GM13977 (cell line): ENCODE measurements around the gene GFM1.

ENCODE experiments used
- DNase-seq: peaks from one replicate; pipeline ENCODE4 v3.0.0; 2012; ENCODE audit warnings: low spot score
- in situ Hi-C: fragments of 300-500 bp; cut with MboI; formaldehyde crosslinking; loops from one replicate; pipeline ENCODE4 v1.12.0; 2022; ENCODE audit warnings: low sequenced_read_pairs, low pct_unique_long_range_greater_than_20kb, mixed read lengths, inconsistent platforms; ENCODE audit not compliant: unreplicated experiment
- TF ChIP-seq, protein P1 (sequence below): IDR thresholded peaks from 2 replicates; pipeline ENCODE4 v1.5.1; 2012; ENCODE audit warnings: mild to moderate bottlenecking, control low read depth; ENCODE audit not compliant: insufficient read depth; ENCODE audit errors: extremely low read depth, missing control alignments

Gene GFM1

DNA sequence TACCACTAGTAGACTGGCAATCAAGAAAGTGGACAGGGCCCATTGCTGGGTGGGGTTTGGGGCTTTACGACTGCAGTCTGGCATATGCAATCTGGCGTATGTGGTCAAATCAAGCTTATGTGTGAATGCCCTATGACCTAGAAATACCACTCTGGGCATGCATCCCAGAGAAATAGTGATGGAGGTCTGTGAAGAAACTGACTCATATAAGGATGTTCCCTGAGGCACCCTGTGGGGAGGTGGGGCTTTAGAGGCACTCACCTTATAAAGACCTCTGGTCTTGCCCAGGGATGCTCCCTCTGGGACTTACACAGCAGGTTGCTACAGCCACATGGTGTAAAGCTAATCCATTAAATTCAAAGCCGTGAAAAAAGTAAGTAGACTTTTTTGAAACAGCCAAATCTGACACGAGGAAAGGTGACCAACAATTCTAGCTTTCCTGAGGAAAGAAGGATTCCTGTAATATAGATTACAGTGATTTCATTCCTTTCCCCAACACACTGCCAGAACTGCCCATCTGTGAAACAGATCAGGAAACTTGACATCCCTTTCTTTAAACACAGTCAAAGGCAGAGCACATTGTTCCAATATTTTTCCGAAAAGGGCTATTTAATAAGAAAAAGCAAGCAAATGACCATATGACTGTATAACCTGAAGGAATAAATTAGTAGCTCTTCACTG is 74.3 kb downstream of the GFM1 start:
- in situ Hi-C loops, result no loop called here
- TF ChIP-seq, protein P1, sequence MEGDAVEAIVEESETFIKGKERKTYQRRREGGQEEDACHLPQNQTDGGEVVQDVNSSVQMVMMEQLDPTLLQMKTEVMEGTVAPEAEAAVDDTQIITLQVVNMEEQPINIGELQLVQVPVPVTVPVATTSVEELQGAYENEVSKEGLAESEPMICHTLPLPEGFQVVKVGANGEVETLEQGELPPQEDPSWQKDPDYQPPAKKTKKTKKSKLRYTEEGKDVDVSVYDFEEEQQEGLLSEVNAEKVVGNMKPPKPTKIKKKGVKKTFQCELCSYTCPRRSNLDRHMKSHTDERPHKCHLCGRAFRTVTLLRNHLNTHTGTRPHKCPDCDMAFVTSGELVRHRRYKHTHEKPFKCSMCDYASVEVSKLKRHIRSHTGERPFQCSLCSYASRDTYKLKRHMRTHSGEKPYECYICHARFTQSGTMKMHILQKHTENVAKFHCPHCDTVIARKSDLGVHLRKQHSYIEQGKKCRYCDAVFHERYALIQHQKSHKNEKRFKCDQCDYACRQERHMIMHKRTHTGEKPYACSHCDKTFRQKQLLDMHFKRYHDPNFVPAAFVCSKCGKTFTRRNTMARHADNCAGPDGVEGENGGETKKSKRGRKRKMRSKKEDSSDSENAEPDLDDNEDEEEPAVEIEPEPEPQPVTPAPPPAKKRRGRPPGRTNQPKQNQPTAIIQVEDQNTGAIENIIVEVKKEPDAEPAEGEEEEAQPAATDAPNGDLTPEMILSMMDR, result no peak

DNA sequence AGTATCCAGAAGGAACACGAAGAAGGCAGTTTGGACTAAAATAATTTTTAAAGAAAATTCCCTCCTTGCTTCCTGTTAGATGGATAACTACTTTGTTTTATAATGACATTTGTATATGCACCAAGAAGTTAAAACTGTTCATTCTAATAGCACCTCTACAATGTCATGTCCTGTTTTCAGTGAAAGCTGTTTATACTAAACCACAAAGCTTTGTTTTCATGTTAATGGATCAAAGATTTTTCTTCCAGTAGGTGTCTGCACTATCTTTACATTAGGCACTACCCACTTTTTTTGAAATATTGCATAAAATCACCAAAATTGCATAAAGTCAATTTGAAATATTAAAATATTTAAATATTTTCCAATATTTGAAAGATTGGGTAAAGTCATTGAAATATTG is 77.8 kb downstream of the GFM1 start:
- in situ Hi-C loops, result loop anchor here (10.0 kb wide), 1 partner anchor 73 kb away; no protein-coding TSS in a partner anchor
- no peak for DNase-seq
- TF ChIP-seq, protein P1, result no peak

More for the DNA sequence above, 74.3 kb downstream of the GFM1 start:
- DNase-seq, result no peak

DNA sequence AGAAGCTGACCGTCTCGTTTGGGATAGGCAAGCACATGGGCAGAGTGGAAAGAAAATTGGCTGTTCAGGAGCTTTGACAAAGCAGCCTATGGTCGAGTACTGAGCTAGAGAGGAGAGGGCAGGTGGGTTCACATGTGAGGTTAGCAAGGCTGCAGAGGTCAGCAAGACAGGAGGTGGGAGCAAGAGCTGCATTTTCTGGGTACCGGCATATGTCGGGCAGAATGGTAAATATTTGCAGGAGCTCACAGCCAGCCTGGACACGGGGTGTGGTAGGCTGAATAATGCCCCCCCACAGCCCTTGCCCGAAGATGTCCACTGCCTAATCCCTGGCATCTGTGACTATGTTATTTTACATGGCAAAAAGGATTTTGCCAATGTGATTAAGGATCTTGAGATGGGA is 79.7 kb downstream of the GFM1 start:
- in situ Hi-C loops, result loop anchor here (10.0 kb wide), 1 partner anchor 71 kb away; no protein-coding TSS in a partner anchor
- TF ChIP-seq, protein P1, result no peak
- no peak for DNase-seq

DNA sequence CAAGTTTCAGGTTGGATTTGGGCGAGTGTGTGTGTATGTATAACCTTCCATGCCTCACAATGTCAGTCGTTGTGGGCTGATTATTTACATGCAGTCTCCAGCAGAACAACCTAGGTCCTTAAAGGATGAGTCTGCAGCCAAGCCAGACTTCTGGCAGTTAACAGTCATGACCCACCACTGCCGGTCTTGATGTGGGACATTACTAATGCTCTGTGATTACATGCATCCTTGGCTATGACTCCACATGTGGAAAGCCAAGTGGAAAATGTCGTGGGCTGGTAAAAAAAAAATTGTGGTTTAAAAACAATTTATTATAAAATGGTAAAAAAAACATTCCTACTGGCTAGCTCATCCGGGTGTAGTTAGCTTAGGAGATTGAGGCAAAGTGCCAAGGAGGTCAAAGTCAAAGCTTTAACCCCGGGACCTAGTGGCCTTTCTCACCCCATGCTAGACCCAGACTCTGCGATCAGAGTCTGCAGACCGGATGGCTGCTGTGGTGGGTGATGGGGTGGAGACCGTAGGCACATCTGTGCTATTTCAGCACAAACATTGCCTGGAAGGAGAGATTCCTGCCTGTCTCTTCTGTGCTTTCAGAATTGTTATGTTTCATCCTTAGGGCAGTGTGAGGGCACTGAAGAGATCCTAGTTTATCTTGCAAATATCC is 81.2 kb downstream of the GFM1 start:
- in situ Hi-C loops, result loop anchor here (10.0 kb wide), 1 partner anchor 69 kb away; no protein-coding TSS in a partner anchor
- TF ChIP-seq, protein P1, result no peak
- no peak for DNase-seq

DNA sequence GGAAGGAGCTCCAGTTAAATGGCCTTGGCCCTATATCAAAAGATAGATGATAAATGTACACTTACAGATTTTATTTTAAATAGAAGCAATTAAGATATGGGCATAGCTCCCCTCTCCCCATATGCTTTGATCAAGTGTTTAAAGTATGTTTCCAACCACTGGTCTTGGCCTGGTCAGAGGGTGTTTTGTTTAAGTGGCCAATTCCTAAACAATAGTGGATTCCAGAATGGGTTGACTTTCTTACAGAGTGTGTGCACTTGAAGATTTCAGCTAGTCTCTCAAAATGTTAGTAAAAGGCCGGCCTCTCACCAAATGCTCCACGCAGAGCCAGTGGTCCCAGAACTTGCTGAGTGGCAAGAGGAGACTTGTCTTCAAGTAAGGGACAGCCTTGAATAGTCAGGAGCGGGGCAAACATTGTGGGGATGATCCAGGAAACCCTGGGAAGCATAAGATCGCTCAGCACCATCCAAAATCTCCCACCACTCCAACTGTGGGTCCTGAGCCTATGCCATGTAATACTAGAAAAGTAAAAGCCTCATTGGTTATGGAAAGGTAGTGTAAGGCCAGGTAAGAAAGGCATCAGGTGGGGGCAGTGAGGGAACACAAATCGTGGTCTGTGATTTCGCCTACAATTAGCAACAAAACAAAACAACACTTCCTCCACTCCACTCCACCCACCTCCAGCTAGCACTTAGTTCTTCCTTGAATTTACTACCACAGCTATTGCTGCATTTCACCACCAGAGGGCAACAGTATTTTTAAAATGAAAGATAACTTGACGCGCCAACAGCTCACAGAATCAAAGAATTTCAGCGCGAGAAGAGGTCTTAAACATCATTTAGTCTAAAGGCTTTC is 83.1 kb downstream of the GFM1 start:
- DNase-seq, result peak; percentile 85
- TF ChIP-seq, protein P1, result peak; percentile 89
- in situ Hi-C loops, result loop anchor here (10.0 kb wide), 1 partner anchor 67 kb away; no protein-coding TSS in a partner anchor

DNA sequence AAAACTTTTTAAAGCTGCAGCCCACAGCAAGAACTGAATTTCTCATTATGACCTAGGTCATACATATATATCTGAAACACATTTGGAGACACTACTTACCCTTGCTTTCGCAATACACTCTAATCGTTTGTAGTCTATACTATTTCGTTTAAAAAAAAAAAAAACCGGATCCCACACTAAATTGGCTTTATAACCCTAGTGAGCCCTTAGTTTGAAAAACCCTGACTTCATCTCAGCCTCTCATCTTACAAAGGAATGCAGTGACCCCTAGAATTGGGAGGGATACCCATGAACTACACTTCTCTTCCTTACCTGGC is 83.7 kb downstream of the GFM1 start:
- TF ChIP-seq, protein P1, result no peak
- DNase-seq, result no peak
- in situ Hi-C loops, result loop anchor here (10.0 kb wide), 1 partner anchor 67 kb away; no protein-coding TSS in a partner anchor
